ENCODE results near the gene HAUS3. TPM values are rescaled to one million over a fixed set of nuclear protein-coding genes. Genes with fewer than 3 reads are reported as not detected.

HAUS3 gene
- total and polyA plus RNA-seq, 4 donors: 2.3 to 13.9 (median 5.3) TPM

DNA sequence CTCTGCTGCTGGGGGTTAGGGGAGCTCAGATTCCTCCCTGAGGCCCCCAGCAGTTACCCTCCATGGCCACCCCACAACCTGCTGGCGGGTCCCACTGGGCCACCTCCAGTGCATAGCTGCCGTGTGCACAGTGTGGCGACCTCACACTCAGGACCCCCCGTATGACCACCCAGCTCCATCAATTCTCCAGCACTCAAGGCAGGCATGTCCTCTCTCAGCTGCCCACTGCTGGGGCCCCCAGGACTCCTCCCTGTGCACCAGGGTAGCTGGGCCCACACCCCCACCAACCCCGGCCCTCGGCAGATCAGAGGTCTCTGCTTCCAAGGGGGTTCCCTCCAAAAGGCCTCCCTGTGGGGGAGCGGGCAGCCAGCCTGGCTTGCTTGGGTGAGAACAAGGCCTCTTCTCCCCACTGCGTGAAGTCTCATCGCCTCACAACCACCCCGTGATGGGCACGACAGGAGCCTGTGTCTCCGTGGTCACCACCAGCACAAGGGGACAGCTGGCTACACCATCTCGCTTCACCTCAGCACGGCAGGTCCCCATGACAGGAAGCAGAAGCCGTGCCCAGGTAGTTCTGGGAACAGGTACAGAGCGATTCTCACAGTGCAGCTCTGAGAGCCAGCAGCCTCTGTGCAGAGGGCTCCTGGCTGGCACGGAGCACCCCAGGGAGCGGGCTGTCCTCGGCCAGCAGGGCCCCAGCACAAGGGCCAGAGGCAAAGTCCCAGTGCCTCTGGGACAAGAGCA lies 4.6 kb upstream of the HAUS3 start:
- peaks cover 4 to 26% (median 12%) of the 10 kb centered on the region in 4 donors for H3K36me3 ChIP-seq (ENCODE audit: control insufficient read depth in 4 of 4, insufficient read depth in 3 of 4, low read depth in 1 of 4, low read length in 3 of 4)
- TF ChIP-seq SP1 (IDR thresholded peaks at IDR 0.05): no peak
- TF ChIP-seq RAD21 (IDR thresholded peaks at IDR 0.05): no peak
- TF ChIP-seq, protein P1, sequence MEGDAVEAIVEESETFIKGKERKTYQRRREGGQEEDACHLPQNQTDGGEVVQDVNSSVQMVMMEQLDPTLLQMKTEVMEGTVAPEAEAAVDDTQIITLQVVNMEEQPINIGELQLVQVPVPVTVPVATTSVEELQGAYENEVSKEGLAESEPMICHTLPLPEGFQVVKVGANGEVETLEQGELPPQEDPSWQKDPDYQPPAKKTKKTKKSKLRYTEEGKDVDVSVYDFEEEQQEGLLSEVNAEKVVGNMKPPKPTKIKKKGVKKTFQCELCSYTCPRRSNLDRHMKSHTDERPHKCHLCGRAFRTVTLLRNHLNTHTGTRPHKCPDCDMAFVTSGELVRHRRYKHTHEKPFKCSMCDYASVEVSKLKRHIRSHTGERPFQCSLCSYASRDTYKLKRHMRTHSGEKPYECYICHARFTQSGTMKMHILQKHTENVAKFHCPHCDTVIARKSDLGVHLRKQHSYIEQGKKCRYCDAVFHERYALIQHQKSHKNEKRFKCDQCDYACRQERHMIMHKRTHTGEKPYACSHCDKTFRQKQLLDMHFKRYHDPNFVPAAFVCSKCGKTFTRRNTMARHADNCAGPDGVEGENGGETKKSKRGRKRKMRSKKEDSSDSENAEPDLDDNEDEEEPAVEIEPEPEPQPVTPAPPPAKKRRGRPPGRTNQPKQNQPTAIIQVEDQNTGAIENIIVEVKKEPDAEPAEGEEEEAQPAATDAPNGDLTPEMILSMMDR (IDR thresholded peaks at IDR 0.05; ENCODE audit: low read depth, low read length, missing input control): no peak
- TF ChIP-seq HNF4G (IDR thresholded peaks at IDR 0.05): no peak
- TF ChIP-seq YY1 (IDR thresholded peaks at IDR 0.05): no peak
- TF ChIP-seq GABPA (IDR thresholded peaks at IDR 0.05 in 1 of 2, conservative IDR thresholded peaks at IDR 0.05 in 1 of 2): no peak
- TF ChIP-seq HNF4A (conservative IDR thresholded peaks at IDR 0.05): no peak
- TF ChIP-seq, protein P2, sequence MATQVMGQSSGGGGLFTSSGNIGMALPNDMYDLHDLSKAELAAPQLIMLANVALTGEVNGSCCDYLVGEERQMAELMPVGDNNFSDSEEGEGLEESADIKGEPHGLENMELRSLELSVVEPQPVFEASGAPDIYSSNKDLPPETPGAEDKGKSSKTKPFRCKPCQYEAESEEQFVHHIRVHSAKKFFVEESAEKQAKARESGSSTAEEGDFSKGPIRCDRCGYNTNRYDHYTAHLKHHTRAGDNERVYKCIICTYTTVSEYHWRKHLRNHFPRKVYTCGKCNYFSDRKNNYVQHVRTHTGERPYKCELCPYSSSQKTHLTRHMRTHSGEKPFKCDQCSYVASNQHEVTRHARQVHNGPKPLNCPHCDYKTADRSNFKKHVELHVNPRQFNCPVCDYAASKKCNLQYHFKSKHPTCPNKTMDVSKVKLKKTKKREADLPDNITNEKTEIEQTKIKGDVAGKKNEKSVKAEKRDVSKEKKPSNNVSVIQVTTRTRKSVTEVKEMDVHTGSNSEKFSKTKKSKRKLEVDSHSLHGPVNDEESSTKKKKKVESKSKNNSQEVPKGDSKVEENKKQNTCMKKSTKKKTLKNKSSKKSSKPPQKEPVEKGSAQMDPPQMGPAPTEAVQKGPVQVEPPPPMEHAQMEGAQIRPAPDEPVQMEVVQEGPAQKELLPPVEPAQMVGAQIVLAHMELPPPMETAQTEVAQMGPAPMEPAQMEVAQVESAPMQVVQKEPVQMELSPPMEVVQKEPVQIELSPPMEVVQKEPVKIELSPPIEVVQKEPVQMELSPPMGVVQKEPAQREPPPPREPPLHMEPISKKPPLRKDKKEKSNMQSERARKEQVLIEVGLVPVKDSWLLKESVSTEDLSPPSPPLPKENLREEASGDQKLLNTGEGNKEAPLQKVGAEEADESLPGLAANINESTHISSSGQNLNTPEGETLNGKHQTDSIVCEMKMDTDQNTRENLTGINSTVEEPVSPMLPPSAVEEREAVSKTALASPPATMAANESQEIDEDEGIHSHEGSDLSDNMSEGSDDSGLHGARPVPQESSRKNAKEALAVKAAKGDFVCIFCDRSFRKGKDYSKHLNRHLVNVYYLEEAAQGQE (IDR thresholded peaks at IDR 0.05): no peak
- TF ChIP-seq TAF1 (conservative IDR thresholded peaks at IDR 0.05): no peak
- TF ChIP-seq JUND (IDR thresholded peaks at IDR 0.05): no peak
- TF ChIP-seq NR2F2 (IDR thresholded peaks at IDR 0.05): no peak
- TF ChIP-seq ZBTB33 (IDR thresholded peaks at IDR 0.05): no peak
- no peak for TF ChIP-seq RXRA (IDR thresholded peaks at IDR 0.05)
- no peak for TF ChIP-seq EGR1 (IDR thresholded peaks at IDR 0.05; ENCODE audit: low read depth in 2 of 2)
- TF ChIP-seq FOXA2 (IDR thresholded peaks at IDR 0.05): no peak
- TF ChIP-seq MAX (IDR thresholded peaks at IDR 0.05): no peak
- no peak for TF ChIP-seq ATF3 (IDR thresholded peaks at IDR 0.05)
- no peak for TF ChIP-seq FOXA1 (IDR thresholded peaks at IDR 0.05)
- H3K27ac ChIP-seq (ENCODE audit: low read depth in 1 of 2, low read length in 2 of 2): no peak overlapping the region
- H3K9ac ChIP-seq (ENCODE audit: low read depth in 1 of 2, low read length in 2 of 2): no peak overlapping the region
- H3K27me3 ChIP-seq (ENCODE audit: control insufficient read depth in 4 of 4, insufficient read depth in 4 of 4, low read length in 3 of 4): no peaks in the 10 kb centered on the region
- no peak overlapping the region for H3K4me3 ChIP-seq (ENCODE audit: low read depth in 1 of 3, low read length in 3 of 3)
- DNase-seq (ENCODE audit: low spot score): no peak
- H3K4me1 ChIP-seq (ENCODE audit: control insufficient read depth in 4 of 4, insufficient read depth in 4 of 4, low read length in 3 of 4): peaks cover 0 to 3% (median 2%) of the 10 kb centered on the region in 4 donors
- WGBS: 94% methylated on average over 19 of the region's 19 CpGs
- no peaks in the 10 kb centered on the region for H3K9me3 ChIP-seq (ENCODE audit: control insufficient read depth in 4 of 4, low read length in 3 of 4)

Data from liver (tissue), 9 donors.